Calu3 (cell line): ENCODE measurements around the gene NPC2. TPM values are rescaled to one million over a fixed set of nuclear protein-coding genes. Genes with fewer than 3 reads are reported as not detected.

ENCODE experiments used
- BruUV-seq: library from RNA; stranded (reverse); fragments of 400-500 nt; replicated peaks from 2 replicates; lab custom pipeline; 2021; lab: Mats Ljungman, UMichigan
- CTCF ChIA-PET: fragments of 300-600 bp; sonication (Branson Sonifier 250); formaldehyde crosslinking; loops from one replicate; lab custom pipeline; 2022; ENCODE audit warnings: antibody characterized with exemption; lab: Charles Lee
- DNase-seq: peaks from one replicate; pipeline ENCODE4 v3.0.0; 2022
- H3K27ac Mint-ChIP-seq: one replicate; pipeline ENCODE4 v1.8.0; 2022; ENCODE audit warnings: mixed read lengths; ENCODE audit not compliant: unreplicated experiment
- H3K27me3 Mint-ChIP-seq: one replicate; pipeline ENCODE4 v1.8.0; 2022; ENCODE audit warnings: mixed read lengths; ENCODE audit not compliant: unreplicated experiment
- H3K36me3 Mint-ChIP-seq: one replicate; pipeline ENCODE4 v1.8.0; 2022; ENCODE audit warnings: mild to moderate bottlenecking, moderate library complexity, mixed read lengths; ENCODE audit not compliant: insufficient read depth, unreplicated experiment
- H3K4me1 Mint-ChIP-seq: one replicate; pipeline ENCODE4 v1.8.0; 2022; ENCODE audit warnings: mild to moderate bottlenecking, low read depth, mixed read lengths; ENCODE audit not compliant: unreplicated experiment
- H3K4me3 Mint-ChIP-seq: one replicate; pipeline ENCODE4 v1.8.0; 2022; ENCODE audit warnings: mild to moderate bottlenecking, low read depth, moderate library complexity, mixed read lengths; ENCODE audit not compliant: unreplicated experiment
- H3K9me3 Mint-ChIP-seq: one replicate; pipeline ENCODE4 v1.8.0; 2022; ENCODE audit warnings: low read depth, mixed read lengths; ENCODE audit not compliant: unreplicated experiment
- intact Hi-C: fragments of 100-400 bp; cut with micrococcal nuclease; formaldehyde crosslinking; loops from one replicate; pipeline ENCODE4 v1.10.0; 2022; ENCODE audit not compliant: unreplicated experiment
- total RNA-seq: library from RNA; stranded (reverse); gene quantifications from 2 replicates; pipeline ENCODE4 v1.2.3, GENCODE V29; 2022
- TF ChIP-seq, protein P1 (sequence below): fragments of 200-600 bp; IDR thresholded peaks from one replicate; pipeline ENCODE4 v1.8.0; 2022; ENCODE audit warnings: antibody characterized with exemption; ENCODE audit not compliant: unreplicated experiment

The NPC2 gene
- total RNA-seq, 1 experiment from 2014 or later, result 142 TPM

- Mint-ChIP-seq H3K4me3 (no peak overlapping the region), H3K27me3 (no peaks in the 10 kb centered on the region), H3K36me3 (no peaks in the 10 kb centered on the region), H3K4me1 (no peaks in the 10 kb centered on the region), H3K9me3 (no peaks in the 10 kb centered on the region), H3K27ac (no peak overlapping the region)
- intact Hi-C loops, result no loop called here
- CTCF ChIA-PET, result no interaction called here
- DNase-seq, result no peak
- TF ChIP-seq, protein P1, sequence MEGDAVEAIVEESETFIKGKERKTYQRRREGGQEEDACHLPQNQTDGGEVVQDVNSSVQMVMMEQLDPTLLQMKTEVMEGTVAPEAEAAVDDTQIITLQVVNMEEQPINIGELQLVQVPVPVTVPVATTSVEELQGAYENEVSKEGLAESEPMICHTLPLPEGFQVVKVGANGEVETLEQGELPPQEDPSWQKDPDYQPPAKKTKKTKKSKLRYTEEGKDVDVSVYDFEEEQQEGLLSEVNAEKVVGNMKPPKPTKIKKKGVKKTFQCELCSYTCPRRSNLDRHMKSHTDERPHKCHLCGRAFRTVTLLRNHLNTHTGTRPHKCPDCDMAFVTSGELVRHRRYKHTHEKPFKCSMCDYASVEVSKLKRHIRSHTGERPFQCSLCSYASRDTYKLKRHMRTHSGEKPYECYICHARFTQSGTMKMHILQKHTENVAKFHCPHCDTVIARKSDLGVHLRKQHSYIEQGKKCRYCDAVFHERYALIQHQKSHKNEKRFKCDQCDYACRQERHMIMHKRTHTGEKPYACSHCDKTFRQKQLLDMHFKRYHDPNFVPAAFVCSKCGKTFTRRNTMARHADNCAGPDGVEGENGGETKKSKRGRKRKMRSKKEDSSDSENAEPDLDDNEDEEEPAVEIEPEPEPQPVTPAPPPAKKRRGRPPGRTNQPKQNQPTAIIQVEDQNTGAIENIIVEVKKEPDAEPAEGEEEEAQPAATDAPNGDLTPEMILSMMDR, result no peak
- TSS peak; percentile 19 for BruUV-seq
Observed at GRCh38 chr14:74480046-74480445, 13.1 kb downstream of the NPC2 start.

DNA sequence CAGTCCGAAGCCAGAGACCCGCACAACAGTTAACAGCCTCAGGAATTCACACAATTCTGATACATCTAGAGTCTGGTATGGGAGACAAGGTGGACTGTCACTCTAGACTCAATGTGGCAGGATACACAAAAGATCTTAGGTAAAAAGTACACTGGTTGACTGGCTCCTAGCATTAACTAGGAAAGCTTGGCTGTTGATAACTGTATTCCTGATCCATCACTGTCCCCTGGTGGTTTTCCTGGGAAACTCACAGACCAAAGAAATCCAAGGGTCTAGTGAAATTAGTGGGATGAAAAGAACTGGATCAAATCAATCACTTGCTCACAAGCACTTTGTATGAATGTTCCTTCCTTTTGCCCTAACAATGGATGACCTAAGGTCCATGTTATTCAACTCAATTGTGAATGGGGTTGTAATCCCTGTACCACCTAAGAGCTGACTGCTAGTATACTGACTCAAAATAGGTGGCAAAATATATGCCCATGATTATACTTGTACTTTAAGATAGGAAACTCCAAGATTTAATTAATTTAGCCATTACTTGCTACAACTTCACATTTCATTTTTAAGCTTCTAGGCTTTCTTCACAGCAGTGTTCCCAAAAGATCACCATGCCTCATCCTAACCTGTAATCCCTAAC, 14.0 kb downstream of the NPC2 start:
- H3K27ac Mint-ChIP-seq, result no peak overlapping the region
- BruUV-seq, result no TSS peak
- CTCF ChIA-PET, result interaction anchor here (1.7 kb wide), 1 partner anchor 14 kb away, joined by 5 read pairs; the partner anchor contains the start of genes ISCA2 and NPC2
- no peaks in the 10 kb centered on the region for H3K4me1 Mint-ChIP-seq
- no peaks in the 10 kb centered on the region for H3K27me3 Mint-ChIP-seq
- DNase-seq, result peak; percentile 19
- no peaks in the 10 kb centered on the region for H3K9me3 Mint-ChIP-seq
- TF ChIP-seq, protein P1, result no peak
- H3K4me3 Mint-ChIP-seq, result no peak overlapping the region
- intact Hi-C loops, result loop anchor here (1.0 kb wide), 1 partner anchor 117 kb away; no protein-coding TSS in a partner anchor
- H3K36me3 Mint-ChIP-seq, result peaks cover 3% of the 10 kb centered on the region

DNA sequence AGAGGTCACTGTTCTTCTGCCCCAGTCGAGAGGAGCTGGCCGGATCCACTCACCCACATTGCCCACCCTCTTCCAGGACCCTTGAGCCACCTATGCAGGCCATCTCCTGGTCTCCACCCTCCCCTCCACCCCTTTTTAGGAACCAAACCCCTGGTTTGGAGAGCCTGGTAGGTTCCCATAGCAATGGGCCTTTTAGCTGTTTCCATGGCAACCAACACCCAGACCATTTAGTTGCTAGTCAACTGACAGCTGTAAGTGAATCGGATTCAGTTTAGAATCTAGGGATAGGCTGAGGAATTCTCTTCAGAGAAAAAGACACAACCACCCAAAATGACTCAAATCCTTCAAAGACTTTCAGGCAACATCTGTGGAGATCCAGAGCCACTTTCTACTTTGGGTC, 16.5 kb downstream of the NPC2 start:
- DNase-seq, result no peak
- CTCF ChIA-PET, result no interaction called here
- Mint-ChIP-seq H3K27me3 (no peaks in the 10 kb centered on the region), H3K27ac (no peak overlapping the region), H3K36me3 (peaks cover 4% of the 10 kb centered on the region), H3K4me3 (no peak overlapping the region), H3K9me3 (no peaks in the 10 kb centered on the region), H3K4me1 (no peaks in the 10 kb centered on the region)
- TF ChIP-seq, protein P1, result no peak
- intact Hi-C loops, result no loop called here
- no TSS peak for BruUV-seq

DNA sequence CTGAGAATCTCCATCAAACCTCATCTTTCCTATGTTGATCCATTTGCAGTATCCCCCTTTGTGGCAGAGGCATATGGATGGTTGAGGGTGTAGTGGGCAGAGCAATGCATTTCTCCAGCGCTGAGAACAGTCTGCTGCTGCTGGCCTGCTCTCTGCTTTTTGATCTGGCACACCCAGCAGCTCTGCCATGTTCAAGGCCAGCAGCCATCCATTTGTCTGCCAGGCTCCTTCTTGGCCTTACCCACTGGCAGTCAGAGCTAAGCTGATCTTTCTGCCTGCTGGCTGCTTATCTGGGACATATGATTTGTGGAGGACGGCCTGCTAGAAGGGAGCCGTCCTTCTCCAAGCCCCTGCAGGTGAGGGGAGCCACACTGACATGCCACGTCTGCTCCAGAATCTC, 17.0 kb downstream of the NPC2 start:
- intact Hi-C loops, result no loop called here
- no peak overlapping the region for H3K27ac Mint-ChIP-seq

More for the DNA sequence above, 17.0 kb downstream of the NPC2 start:
- no peak for DNase-seq
- BruUV-seq, result no TSS peak
- Mint-ChIP-seq H3K9me3 (no peaks in the 10 kb centered on the region), H3K36me3 (peaks cover 4% of the 10 kb centered on the region), H3K4me1 (no peaks in the 10 kb centered on the region), H3K27me3 (no peaks in the 10 kb centered on the region), H3K4me3 (no peak overlapping the region)
- CTCF ChIA-PET, result no interaction called here
- TF ChIP-seq, protein P1, result no peak
